NCI-H146 treated with DMSO at 0.1 percent for 48 hours (cell line): ENCODE results near the gene IL6R.
A peak's percentile ranks its signal among the peaks of the same experiment; 100 is the strongest.

Experiments
- DNase-seq: peaks from one replicate; lab custom pipeline; 2025; ENCODE audit not compliant: unreplicated experiment; lab: John Stamatoyannopoulos, UW

IL6R gene

GRCh38 chr1:154446789-154447188 lies 41.6 kb downstream of the IL6R start:
- DNase-seq = no peak

- DNase-seq = no peak
These were observed 43.2 kb downstream of the IL6R start for GRCh38 chr1:154448331-154448811.

GRCh38 chr1:154453161-154453560 lies 48.0 kb downstream of the IL6R start:
- no peak for DNase-seq

GRCh38 chr1:154453574-154454352 lies 48.6 kb downstream of the IL6R start:
- no peak for DNase-seq

- DNase-seq = no peak
These were observed 49.4 kb downstream of the IL6R start for GRCh38 chr1:154454386-154455120.

GRCh38 chr1:154456631-154457030 lies 51.5 kb downstream of the IL6R start:
- DNase-seq = no peak

GRCh38 chr1:154459080-154459479 lies 53.9 kb downstream of the IL6R start:
- no peak for DNase-seq

- DNase-seq = no peak
These were observed 55.6 kb downstream of the IL6R start for GRCh38 chr1:154460695-154461260.

- DNase-seq = no peak
These were observed 58.4 kb downstream of the IL6R start for GRCh38 chr1:154463512-154463990.

- no peak for DNase-seq
These were observed 60.6 kb downstream of the IL6R start for GRCh38 chr1:154465621-154466195.

- DNase-seq = no peak
These were observed 61.1 kb downstream of the IL6R start for GRCh38 chr1:154466206-154466605.

DNA sequence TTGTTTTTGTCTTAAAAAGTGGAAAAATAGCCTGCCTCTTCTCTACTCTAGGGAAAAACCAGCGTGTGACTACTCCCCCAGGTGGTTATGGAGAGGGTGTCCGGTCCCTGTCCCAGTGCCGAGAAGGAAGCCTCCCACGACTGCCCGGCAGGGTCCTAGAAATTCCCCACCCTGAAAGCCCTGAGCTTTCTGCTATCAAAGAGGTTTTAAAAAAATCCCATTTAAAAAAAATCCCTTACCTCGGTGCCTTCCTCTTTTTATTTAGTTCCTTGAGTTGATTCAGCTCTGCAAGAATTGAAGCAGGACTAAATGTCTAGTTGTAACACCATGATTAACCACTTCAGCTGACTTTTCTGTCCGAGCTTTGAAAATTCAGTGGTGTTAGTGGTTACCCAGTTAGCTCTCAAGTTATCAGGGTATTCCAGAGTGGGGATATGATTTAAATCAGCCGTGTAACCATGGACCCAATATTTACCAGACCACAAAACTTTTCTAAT lies 61.8 kb downstream of the IL6R start:
- DNase-seq = no peak

- no peak for DNase-seq
These were observed 62.4 kb downstream of the IL6R start for GRCh38 chr1:154467434-154468102.

- no peak for DNase-seq
These were observed 63.5 kb downstream of the IL6R start for GRCh38 chr1:154468535-154469250.

DNA sequence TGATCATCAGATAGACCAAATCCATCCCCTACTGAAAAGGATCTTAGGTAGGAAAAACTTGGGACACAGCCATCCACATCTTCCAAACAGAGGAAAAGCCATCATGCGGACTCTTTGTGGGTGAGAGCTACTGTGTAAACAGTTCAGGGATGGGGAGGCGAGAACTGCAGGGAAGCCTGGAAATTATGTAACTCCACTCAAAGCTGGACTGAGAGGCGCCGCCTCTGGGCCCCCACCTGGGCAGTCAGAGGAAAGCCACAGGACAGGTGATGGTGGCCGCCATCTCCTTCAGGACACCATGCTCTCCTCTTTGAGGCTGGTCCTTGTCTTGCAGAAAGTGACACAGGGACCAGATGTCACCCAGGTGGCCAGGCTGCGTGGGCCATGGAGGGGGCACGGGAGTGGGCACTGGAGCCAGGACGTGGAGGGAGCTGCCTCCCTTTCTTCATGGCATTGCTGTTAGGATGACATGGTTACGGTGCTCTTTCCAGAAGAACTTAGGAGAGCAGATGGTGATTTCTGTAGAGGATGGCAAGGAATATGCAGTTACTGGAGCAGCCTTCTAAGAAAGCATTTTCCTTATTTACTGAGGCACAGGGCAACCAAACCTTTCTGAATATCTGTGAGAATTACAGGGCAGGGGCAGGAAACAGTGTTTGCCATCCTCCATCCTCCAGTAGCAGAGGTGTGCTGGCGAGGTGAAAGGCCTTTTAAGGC lies 64.9 kb downstream of the IL6R start:
- peak; percentile 8 for DNase-seq

DNA sequence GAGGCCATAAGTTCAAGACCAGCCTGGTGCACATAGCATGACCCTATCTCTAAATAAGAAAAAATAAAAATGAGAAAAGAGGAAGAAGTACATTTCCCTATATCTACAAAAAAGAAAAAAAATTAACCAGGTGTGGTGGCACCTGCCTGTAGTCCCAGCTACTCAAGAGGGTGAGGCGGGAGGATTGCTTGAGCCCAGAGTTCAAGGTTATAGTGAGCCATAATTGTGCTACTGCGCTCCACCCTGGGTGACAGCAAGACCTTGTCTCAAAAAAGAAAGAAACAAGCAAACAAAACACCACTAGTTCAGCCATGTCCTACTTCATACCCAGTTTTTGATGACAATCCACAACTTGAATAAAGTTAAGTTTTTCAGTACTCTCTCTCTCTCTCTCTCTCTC lies 66.2 kb downstream of the IL6R start:
- DNase-seq = no peak

- DNase-seq = no peak
These were observed 69.7 kb downstream of the IL6R start for GRCh38 chr1:154474802-154475201.

DNA sequence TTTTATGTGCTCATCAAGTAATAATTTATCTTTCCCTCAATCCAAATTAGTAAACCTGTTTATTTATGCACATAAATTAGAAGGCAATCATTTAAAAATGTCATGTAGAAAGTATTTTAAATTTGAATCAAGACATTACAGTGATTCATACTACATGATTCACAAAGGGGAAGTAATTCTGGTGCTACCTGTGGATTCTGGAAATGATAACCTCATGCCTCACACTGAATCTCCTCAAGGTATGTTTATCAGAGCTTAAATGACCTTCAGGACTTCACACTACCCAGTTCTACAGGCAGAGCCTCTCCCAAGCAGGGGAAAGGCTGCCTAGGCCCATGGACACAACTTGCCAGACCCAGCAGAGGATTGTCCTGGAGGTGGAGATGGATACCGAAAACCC lies 71.6 kb downstream of the IL6R start:
- no peak for DNase-seq

DNA sequence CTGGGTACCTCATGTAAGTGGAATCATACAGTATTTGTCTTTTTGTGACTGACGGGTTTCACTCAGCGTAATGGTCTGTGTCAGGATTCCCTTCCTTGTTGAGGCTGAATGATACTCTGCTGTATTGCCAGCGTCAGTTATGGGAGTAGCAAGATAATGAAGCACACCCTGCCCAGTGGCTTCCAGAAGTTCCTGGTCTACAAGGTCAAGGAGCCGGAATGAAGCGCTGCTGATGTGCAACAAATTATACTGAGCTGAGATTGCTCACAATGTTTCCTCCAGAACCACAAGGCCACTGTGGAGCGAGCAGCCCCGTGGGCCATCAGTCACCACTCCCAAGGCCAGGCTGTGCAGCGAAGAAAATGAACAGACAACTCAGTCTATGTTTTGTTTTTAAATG lies 72.9 kb downstream of the IL6R start:
- DNase-seq = no peak
